Right lobe of liver (tissue), 4 donors: ENCODE results near the gene PYGL.

ENCODE experiments used
- POLR2A ChIP-seq: fragments of 450-650 bp; IDR thresholded peaks from one replicate; pipeline ENCODE4 v1.6.1; 2017; ENCODE audit warnings: antibody characterized with exemption, mild to moderate bottlenecking
- TF ChIP-seq, protein P1 (sequence below), 4 donors: fragments of 200-600 bp in 3 of 4; fragments of 450-650 bp in 1 of 4; IDR thresholded peaks; one replicate each; pipeline versions ENCODE4 v1.5.1 to v1.8.0; 2016 to 2022; ENCODE audit warnings: antibody characterized with exemption in 4 of 4, mild to moderate bottlenecking in 2 of 4
- donor health status: DM: no; HTN: no; CAD: no.
- donor health status: DM: no; HTN: no; CAD: no.
- donor health status: DM: no; HTN: yes; CAD: no.

DNA sequence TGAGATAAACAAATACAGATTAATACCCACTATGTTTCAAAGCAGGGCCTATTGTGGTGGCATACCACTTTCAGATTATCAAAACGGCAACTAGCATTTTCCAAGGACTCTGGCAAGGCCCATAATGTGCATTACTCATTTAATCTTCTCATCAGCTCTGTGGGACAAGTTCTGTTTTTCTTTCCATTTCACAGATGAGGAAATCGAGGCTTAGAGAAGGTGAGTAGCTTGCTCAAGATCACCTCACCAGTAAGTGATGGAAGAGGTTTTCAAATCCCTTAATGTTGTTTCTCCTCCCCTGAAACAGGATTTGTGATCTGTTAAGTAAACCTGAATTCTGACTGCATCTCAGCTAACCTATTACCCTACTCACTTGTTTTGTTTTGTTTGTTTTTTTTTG, 3.9 kb upstream of the PYGL start:
- TF ChIP-seq, protein P1, sequence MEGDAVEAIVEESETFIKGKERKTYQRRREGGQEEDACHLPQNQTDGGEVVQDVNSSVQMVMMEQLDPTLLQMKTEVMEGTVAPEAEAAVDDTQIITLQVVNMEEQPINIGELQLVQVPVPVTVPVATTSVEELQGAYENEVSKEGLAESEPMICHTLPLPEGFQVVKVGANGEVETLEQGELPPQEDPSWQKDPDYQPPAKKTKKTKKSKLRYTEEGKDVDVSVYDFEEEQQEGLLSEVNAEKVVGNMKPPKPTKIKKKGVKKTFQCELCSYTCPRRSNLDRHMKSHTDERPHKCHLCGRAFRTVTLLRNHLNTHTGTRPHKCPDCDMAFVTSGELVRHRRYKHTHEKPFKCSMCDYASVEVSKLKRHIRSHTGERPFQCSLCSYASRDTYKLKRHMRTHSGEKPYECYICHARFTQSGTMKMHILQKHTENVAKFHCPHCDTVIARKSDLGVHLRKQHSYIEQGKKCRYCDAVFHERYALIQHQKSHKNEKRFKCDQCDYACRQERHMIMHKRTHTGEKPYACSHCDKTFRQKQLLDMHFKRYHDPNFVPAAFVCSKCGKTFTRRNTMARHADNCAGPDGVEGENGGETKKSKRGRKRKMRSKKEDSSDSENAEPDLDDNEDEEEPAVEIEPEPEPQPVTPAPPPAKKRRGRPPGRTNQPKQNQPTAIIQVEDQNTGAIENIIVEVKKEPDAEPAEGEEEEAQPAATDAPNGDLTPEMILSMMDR (IDR thresholded peaks at IDR 0.05), result no peak
- no peak for TF ChIP-seq POLR2A
